Activated CD8-positive, alpha-beta memory T cell treated with anti-CD3 and anti-CD28 coated beads for 24 hours (primary cell): ENCODE results near the gene USP15.

ENCODE experiments used
- DNase-seq: peaks from one replicate; pipeline ENCODE4 v3.0.0-alpha.2; 2020

The USP15 gene

GRCh38 chr12:62259993-62260732 lies at the start of gene USP15:
Gene USP15, plus strand, starts transcription at chr12:62260404. Its CDS starts 11 bp downstream, at chr12:62260415.
- DNase-seq = peak; percentile 98

GRCh38 chr12:62210422-62210821 lies 49.8 kb upstream of the USP15 start:
- no peak for DNase-seq

DNA sequence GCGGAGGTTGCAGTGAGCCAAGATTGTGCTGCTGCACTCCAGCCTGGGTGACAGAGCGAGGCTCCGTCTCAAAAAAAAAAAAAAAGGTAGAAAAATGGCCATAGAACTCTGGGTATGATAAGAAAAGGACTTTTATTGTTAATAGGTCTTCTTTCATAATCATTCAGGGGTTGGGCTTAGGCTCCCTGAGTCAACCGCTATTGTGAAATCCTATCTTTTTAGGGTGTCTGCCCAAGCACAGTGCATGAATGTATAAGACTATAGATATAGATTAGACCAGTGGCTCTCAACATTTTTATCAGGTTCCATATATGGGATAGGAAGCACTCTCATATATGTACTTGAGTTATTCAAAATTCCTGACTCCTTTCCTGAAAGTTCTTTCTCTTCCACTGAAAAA lies 48.7 kb upstream of the USP15 start:
- DNase-seq = no peak

DNA sequence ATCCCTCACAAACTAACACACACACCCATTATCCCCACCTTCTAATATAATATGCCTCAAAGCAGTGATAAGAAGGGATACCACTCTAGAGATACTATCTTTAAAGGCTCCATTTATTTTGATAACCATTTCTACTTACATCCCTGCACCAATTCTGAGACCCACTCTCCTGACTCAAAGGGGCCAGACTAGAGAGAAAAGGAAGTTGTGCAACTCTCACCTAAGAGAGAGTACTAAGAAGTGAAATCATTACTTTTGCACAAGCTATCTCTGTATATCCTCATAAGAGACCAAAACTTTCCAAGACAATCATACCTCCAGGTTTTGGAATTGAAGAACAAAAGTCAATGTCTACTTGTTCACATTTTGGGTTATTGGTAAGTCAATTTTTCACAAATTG lies 45.4 kb upstream of the USP15 start:
- DNase-seq = no peak

DNA sequence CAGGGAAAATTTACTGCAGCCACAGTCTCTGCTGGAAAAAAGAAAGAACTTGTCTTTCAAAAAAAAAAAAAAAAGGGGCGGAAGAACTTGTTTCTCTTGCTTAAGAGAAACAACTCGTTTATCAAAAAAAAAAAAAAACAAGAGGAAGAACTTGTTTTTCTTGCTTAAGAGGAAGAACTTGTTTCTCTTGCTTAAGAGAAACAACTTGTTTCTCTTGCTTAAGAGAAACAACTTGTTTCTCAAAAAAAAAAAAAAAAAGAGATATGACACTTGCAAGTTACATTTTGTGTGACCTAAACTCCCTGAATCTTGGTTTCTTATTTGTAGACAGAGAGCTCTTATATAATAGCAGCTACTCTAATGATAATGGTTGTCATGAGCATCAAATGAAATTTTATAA lies 44.7 kb upstream of the USP15 start:
- no peak for DNase-seq

GRCh38 chr12:62217466-62218194 lies 42.6 kb upstream of the USP15 start:
- no peak for DNase-seq

- no peak for DNase-seq
Measured at GRCh38 chr12:62221107-62221506, 39.1 kb upstream of the USP15 start.

DNA sequence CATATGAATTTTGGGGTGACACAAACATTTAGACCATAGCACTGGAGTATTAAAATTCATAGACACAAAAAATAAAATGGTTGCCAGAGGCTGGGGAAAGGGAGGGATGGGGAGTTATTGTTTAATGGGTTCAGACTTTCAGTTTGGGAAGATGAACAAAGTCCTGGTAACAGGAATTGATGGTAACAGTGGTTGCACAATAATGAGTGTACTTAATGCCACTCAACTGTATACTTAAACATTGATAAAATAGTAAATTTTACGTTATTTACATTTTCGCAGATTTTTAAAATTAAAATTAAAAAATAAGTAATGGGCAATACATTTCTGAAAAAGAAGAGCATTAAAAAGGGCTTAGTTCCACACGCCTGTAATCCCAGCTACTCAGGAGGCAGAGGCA lies 35.6 kb upstream of the USP15 start:
- no peak for DNase-seq

DNA sequence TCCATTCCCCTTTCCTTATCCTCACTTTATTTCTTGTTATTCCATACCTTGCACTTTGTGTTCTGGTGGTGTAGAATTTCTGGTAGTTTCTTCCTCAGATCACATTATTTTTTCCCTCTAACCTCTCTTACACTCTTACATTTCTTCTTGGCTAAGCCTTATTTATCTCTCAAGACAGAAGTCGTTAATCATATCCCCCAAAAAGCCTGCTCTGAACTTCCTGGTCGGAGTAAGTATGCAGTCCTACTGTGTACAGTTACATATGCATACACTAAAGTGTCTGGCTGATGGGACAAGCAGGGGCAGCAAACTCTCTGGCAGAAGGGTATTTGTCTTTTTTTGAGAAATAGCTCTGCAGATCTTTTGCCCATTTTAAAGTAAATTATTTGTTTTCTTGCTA lies 33.1 kb upstream of the USP15 start:
- no peak for DNase-seq

- DNase-seq = no peak
Measured at GRCh38 chr12:62230652-62231051, 29.6 kb upstream of the USP15 start.

DNA sequence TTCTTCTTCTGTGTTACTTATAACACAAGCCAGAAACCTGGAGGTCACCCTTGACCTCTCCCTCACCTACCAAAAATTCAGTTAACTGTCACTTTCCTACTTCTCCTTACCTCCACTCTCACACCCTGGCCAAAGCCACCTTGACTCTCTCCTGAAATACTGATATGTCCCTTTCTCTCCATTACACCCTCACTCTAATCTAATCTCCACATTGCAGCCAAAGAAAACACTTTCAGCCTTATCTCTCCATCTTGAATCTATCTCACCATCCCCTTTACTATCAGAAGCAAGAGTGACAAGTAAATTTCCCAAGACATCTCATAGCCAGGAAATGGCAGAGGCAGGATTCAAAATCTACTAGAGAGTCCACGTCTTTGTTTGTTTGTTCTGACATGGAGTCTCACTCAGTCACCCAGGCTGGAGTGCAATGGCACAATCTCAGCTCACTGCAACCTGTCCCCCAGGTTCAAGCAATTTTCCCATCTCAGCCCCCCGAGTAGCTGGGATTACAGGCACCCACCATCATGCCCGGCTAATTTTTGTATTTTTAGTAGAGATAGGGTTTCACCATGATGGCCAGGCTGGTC lies 28.0 kb upstream of the USP15 start:
- no peak for DNase-seq

- no peak for DNase-seq
Measured at GRCh38 chr12:62233805-62234204, 26.4 kb upstream of the USP15 start.

- DNase-seq = no peak
Measured at GRCh38 chr12:62239571-62239970, 20.6 kb upstream of the USP15 start.

DNA sequence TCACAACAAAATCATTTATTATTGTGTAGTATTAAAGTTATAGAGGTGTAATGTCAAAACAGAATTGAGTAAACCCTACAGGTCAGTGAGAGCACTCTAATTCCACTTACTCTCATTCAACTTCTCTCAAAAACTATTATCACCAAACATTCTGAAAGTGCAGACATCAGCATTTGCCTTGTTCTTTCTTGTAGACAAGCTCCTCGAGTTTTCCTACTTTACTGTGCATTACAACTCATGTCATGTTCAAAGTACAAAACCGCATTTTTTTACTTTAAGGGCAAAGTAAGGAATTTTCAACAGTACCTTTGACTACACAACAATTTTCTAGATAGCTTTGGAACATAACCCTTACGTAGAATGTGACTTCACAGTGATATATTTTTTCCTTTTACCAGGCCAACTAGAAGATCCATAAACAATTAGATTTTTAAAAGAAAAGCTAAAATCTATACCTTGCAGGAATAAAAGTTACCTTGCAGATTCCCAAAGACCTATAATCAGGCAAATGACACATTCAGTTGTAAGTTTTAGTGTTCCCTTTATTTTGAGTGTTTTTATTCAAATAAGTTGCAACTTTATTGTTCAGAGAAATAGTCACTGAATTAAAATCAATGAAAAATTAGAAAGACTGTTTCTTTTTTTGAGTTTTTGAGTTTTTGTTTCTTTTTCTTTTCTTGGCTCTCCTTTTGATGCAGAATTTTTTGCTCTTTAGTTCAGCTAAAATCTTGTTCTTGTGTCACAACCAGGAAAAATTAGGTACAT lies 12.7 kb upstream of the USP15 start:
- DNase-seq = no peak

DNA sequence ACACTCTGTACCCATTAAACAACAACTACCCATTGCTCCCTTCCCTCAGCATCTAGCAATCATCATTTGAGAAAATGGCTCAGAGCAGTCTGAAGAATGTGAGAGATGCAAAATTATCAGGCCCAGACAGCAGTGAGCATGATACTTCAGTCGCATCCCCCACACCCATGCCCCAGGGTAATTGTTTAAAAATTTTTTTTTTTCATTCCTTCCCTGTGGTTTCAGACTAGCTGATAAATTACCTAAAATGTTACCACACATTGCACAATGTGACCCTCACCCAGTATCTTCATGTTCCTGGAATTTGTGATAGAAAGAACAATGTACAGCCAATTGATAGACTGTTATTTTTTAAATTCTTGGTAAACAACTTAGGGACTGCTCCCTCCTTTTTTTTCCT lies 11.3 kb upstream of the USP15 start:
- DNase-seq = no peak

DNA sequence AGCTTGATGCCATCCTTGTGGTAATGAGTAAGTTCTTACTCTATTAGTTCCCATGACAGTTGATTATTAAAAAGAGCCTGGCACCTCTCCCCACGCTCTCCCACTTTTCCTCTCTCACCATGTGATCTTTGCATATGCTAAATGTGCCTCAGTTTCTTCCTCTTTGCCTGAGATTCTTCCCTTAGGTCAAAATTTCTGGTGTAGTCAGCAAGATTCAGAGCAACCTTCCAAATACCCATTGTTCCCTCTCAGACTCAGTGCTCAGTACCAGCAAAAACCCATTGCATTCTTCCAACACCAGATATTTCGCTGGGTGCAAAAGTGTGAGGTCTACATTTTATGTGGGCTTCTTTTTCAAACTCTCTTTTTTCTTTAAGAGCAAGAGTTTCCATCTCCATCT lies 10.8 kb upstream of the USP15 start:
- no peak for DNase-seq

GRCh38 chr12:62250671-62251608 lies 9.3 kb upstream of the USP15 start:
- no peak for DNase-seq

- DNase-seq = no peak
Measured at GRCh38 chr12:62251609-62251958, 8.6 kb upstream of the USP15 start.

DNA sequence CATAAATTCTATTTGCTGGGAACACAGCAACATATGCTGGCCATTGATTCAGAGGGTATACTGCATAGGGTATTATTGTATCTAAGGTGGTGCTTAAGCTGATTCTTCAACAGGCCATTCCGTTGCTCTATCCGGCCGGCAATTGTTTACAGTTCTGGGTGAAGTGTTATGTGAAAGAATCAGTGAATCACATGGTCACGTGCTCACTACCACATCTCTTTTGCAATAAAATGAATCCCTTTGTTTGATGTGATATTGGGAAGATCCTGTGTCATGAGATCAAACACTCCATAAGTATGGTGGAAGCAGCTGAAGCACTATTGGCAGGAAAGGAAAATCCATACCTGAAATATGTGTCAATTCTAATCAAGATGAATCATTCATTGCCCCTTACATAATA lies 7.6 kb upstream of the USP15 start:
- no peak for DNase-seq

DNA sequence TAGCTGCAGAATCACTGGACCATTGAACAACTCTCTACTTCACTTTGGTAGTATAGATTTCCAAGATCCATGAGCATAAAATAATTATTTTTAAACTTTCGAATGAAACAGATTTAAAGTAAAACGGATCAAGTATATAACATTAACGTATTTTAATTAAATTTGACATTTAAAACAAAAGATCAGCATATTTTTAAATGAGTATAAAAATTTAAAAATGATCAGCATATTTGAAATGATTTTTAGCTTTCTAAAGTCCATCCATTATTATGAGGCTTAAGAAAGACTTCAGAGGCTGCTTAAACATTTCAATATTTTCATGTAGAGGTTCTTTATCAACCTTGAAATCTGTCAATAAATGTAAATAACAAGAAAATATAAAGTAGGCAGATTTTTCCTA lies 5.2 kb upstream of the USP15 start:
- no peak for DNase-seq

DNA sequence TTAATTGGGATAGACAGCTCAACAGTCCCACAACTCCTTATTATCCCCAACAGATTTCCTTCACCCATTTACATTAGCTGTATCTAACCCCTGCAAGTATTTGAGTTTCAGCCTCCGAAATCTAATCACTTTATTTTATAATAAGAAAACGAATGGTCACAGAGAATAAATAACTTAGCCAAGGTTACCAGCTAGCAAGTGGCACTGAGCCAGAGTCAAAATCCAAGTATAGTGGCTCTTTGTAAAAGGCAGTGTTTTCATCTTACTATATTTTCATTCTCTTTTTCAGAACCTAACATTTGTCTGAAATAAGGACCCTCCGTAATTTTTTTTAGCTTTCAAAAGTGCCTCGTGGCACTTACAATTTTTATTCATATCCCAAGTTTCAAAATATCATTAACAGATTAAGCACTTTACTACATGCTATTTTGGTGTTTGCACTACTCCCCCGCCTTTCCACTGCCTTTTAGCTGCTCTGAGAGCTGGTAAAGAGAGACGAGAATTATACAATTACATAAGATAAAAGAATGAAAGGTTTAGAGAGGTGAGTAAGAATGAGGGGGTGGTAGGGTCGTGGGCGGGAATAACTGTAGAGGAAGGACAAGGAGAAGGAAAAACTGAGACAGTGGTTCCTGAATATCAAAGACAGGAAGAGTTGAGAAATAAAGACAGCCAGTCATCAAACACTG lies 3.7 kb upstream of the USP15 start:
- no peak for DNase-seq

DNA sequence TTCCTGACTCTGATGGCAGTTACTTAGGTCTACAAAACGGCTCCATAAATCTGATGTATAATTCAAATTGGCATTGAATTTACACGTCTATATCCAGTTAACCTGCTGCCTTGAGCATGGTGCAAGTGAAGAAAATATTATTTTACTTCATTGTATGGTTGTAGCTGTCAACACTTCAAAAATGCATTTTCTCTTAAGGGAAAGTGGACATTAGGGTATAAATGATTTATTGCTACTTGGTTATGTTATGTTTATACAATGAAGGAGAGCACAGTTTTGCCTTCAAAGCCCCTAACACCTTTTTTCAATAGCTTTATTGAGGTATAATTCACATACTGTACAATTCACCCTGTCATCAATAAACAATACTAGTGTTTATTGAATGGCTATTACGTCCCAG lies 2.0 kb upstream of the USP15 start:
- DNase-seq = no peak
